PC-9 (cell line): Measurements from ENCODE around the gene SPRTN. TPM values are rescaled to one million over a fixed set of nuclear protein-coding genes. Genes with fewer than 3 reads are reported as not detected.

Experiments used
- BruUV-seq: library from RNA; stranded (reverse); fragments of 400-500 nt; replicated peaks from 2 replicates; lab custom pipeline; 2021; lab: Mats Ljungman, UMichigan
- CTCF ChIA-PET: fragments of 300-600 bp; sonication (Branson Sonifier 250); formaldehyde crosslinking; loops from one replicate; lab custom pipeline; 2022; ENCODE audit warnings: antibody characterized with exemption; lab: Charles Lee
- POLR2A ChIA-PET: fragments of 300-600 bp; sonication (Branson Sonifier 250); formaldehyde crosslinking; loops from one replicate; lab custom pipeline; 2022; ENCODE audit warnings: antibody characterized with exemption; ENCODE audit not compliant: unreplicated experiment; lab: Charles Lee
- DNase-seq, 2 experiments: peaks; one replicate each; pipeline versions ENCODE4 v3.0.0 to v3.0.0-alpha.2; 2015 to 2022; ENCODE audit warnings: mixed read lengths in 1 of 2
- H2AFZ ChIP-seq: fragments of 200-600 bp; sonication (generic); 2 replicates; pipeline ENCODE4 v1.8.1; 2017; ENCODE audit warnings: antibody characterized with exemption
- H3F3A ChIP-seq: fragments of 200-600 bp; sonication (generic); 2 replicates; pipeline ENCODE4 v1.8.1; 2017; ENCODE audit warnings: antibody characterized with exemption, mild to moderate bottlenecking, low read depth; ENCODE audit not compliant: insufficient read depth
- H3K27ac ChIP-seq: fragments of 200-600 bp; sonication (generic); 2 replicates; pipeline ENCODE4 v1.6.1; 2016; ENCODE audit warnings: mixed run types
- H3K27me3 ChIP-seq: fragments of 200-600 bp; sonication (generic); 2 replicates; pipeline ENCODE4 v1.6.1; 2016; ENCODE audit warnings: low read depth, mixed run types; ENCODE audit not compliant: insufficient read depth
- H3K36me3 ChIP-seq: fragments of 200-600 bp; sonication (generic); 2 replicates; pipeline ENCODE4 v1.6.1; 2016; ENCODE audit warnings: low read depth, mixed run types
- H3K4me1 ChIP-seq: fragments of 200-600 bp; sonication (generic); replicated peaks from 2 replicates; pipeline ENCODE4 v1.6.1; 2016; ENCODE audit warnings: mixed run types; ENCODE audit not compliant: insufficient read depth
- H3K4me2 ChIP-seq: fragments of 200-600 bp; sonication (generic); 2 replicates; pipeline ENCODE4 v1.6.1; 2017; ENCODE audit warnings: mixed run types
- H3K4me3 ChIP-seq: fragments of 200-600 bp; sonication (generic); 2 replicates; pipeline ENCODE4 v1.6.1; 2016; ENCODE audit warnings: mixed run types
- H3K79me2 ChIP-seq: fragments of 200-600 bp; sonication (generic); 2 replicates; pipeline ENCODE4 v1.6.1; 2017; ENCODE audit warnings: low read depth, mixed run types
- H3K9me2 ChIP-seq: fragments of 200-600 bp; sonication (generic); 2 replicates; pipeline ENCODE4 v1.8.1; 2017; ENCODE audit warnings: mild to moderate bottlenecking; ENCODE audit not compliant: insufficient read depth
- H3K9me3 ChIP-seq: fragments of 200-600 bp; sonication (generic); 2 replicates; pipeline ENCODE4 v1.8.1; 2016; ENCODE audit warnings: low read depth; ENCODE audit not compliant: insufficient read depth
- H4K20me1 ChIP-seq: fragments of 200-600 bp; sonication (generic); 2 replicates; pipeline ENCODE4 v1.8.1; 2017; ENCODE audit not compliant: insufficient read depth
- EZH2 ChIP-seq: fragments of 200-600 bp; sonication (generic); IDR thresholded peaks from 2 replicates; pipeline ENCODE4 v1.8.0; 2017; ENCODE audit warnings: antibody characterized with exemption, low read depth
- intact Hi-C: fragments of 100-400 bp; cut with micrococcal nuclease; formaldehyde crosslinking; loops from one replicate; pipeline ENCODE4 v1.10.0; 2022; ENCODE audit not compliant: unreplicated experiment
- total RNA-seq: library from RNA; stranded (reverse); gene quantifications from 2 replicates; pipeline ENCODE4 v1.2.3, GENCODE V29; 2021
- TF ChIP-seq, protein P1 (sequence below): fragments of 200-600 bp; sonication (generic); conservative IDR thresholded peaks from 2 replicates; pipeline ENCODE4 v1.6.1; 2017; ENCODE audit warnings: mixed run types, antibody characterized with exemption, mild to moderate bottlenecking, moderate library complexity

The SPRTN gene
- total RNA-seq, 1 experiment from 2014 or later = 14.6 TPM

DNA sequence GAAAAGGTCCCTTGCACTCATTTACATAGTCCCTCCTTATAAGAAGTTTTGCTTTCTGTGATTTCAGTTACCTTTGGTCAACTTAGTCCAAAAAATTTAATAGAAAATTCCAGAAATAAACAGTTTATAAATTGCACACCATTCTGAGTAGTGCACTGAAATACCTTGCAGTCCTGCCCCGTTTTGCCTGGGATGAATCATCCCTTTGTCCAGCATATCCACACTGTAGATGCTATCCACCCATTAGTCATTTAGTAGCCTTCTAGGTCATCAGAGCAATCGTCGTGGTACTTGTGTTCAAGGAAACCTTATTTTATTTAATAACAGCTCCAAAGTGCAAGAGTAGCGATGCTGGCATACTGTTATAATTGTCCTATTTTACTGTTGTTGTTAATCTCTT, 38.0 kb downstream of the SPRTN start:
- CTCF ChIA-PET = no interaction called here
- no peaks in the 10 kb centered on the region for H3K27me3 ChIP-seq
- POLR2A ChIA-PET = no interaction called here
- no peak overlapping the region for H3K4me3 ChIP-seq
- intact Hi-C loops = no loop called here
- no peak overlapping the region for H3K27ac ChIP-seq
- no peak overlapping the region for H3K4me2 ChIP-seq
- TF ChIP-seq EZH2 = no peak
- TF ChIP-seq, protein P1, sequence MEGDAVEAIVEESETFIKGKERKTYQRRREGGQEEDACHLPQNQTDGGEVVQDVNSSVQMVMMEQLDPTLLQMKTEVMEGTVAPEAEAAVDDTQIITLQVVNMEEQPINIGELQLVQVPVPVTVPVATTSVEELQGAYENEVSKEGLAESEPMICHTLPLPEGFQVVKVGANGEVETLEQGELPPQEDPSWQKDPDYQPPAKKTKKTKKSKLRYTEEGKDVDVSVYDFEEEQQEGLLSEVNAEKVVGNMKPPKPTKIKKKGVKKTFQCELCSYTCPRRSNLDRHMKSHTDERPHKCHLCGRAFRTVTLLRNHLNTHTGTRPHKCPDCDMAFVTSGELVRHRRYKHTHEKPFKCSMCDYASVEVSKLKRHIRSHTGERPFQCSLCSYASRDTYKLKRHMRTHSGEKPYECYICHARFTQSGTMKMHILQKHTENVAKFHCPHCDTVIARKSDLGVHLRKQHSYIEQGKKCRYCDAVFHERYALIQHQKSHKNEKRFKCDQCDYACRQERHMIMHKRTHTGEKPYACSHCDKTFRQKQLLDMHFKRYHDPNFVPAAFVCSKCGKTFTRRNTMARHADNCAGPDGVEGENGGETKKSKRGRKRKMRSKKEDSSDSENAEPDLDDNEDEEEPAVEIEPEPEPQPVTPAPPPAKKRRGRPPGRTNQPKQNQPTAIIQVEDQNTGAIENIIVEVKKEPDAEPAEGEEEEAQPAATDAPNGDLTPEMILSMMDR = no peak
- no peaks in the 10 kb centered on the region for H3K36me3 ChIP-seq
- H3K79me2 ChIP-seq = peaks cover 9% of the 10 kb centered on the region
- DNase-seq = no peak
- H4K20me1 ChIP-seq = no peaks in the 10 kb centered on the region
- no peak overlapping the region for H2AFZ ChIP-seq
- no peaks in the 10 kb centered on the region for H3K4me1 ChIP-seq
- H3F3A ChIP-seq = no peaks in the 10 kb centered on the region
- BruUV-seq = no TSS peak
- H3K9me3 ChIP-seq = no peaks in the 10 kb centered on the region
- no peaks in the 10 kb centered on the region; the same call in 1 of the 2 replicates for H3K9me2 ChIP-seq

GRCh38 chr1:231376875-231377549, 38.9 kb downstream of the SPRTN start:
- Histone ChIP-seq H4K20me1 (no peaks in the 10 kb centered on the region), H3K27ac (no peak overlapping the region), H3K4me2 (no peak overlapping the region), H3K4me3 (no peak overlapping the region), H3F3A (no peaks in the 10 kb centered on the region), H3K9me2 (no peaks in the 10 kb centered on the region; the same call in 1 of the 2 replicates), H3K9me3 (no peaks in the 10 kb centered on the region), H3K27me3 (no peaks in the 10 kb centered on the region), H3K79me2 (peaks cover 16% of the 10 kb centered on the region), H3K36me3 (no peaks in the 10 kb centered on the region), H3K4me1 (no peaks in the 10 kb centered on the region), H2AFZ (no peak overlapping the region)
- no peak for DNase-seq
- BruUV-seq = no TSS peak
- TF ChIP-seq EZH2 = no peak
- TF ChIP-seq, protein P1 = no peak
- ChIA-PET CTCF (no interaction called here), POLR2A (interaction anchor here (0.7 kb wide), 2 partner anchors 19 to 338 kb away, joined by 4 to 10 read pairs; no protein-coding TSS in a partner anchor)
- intact Hi-C loops = no loop called here

- Histone ChIP-seq H4K20me1 (no peaks in the 10 kb centered on the region), H3K4me3 (no peak overlapping the region), H3K27me3 (no peaks in the 10 kb centered on the region), H3K9me2 (no peaks in the 10 kb centered on the region), H3K79me2 (peaks cover 44% of the 10 kb centered on the region), H3F3A (no peaks in the 10 kb centered on the region), H2AFZ (no peak overlapping the region), H3K9me3 (no peaks in the 10 kb centered on the region), H3K36me3 (no peaks in the 10 kb centered on the region), H3K4me2 (no peak overlapping the region), H3K27ac (no peak overlapping the region), H3K4me1 (peaks cover 19% of the 10 kb centered on the region)
- BruUV-seq = no TSS peak
- TF ChIP-seq, protein P1 = no peak
- TF ChIP-seq EZH2 = no peak
- intact Hi-C loops = no loop called here
- no peak for DNase-seq
- ChIA-PET POLR2A (no interaction called here), CTCF (no interaction called here)
Measured at GRCh38 chr1:231381729-231382128, 43.6 kb downstream of the SPRTN start.
